NAMALWA (cell line): ENCODE data around the gene USE1.
A peak's percentile ranks its signal among the peaks of the same experiment; 100 is the strongest.

Experiments used
- DNase-seq: peaks from one replicate; pipeline ENCODE4 v3.0.0-alpha.2; 2015; ENCODE audit warnings: low spot score

The USE1 gene

GRCh38 chr19:17259118-17259780 is 44.1 kb downstream of the USE1 start:
- no peak for DNase-seq

GRCh38 chr19:17259934-17260333 is 44.8 kb downstream of the USE1 start:
- DNase-seq = no peak

- peak; percentile 96 for DNase-seq
Observed at GRCh38 chr19:17260842-17261325, 45.7 kb downstream of the USE1 start.

- DNase-seq = no peak
Observed at GRCh38 chr19:17262557-17262956, 47.4 kb downstream of the USE1 start.

GRCh38 chr19:17263712-17264640 is 48.8 kb downstream of the USE1 start:
- no peak for DNase-seq

GRCh38 chr19:17264641-17264979 is 49.5 kb downstream of the USE1 start, which contains the start of gene USHBP1:
USHBP1 (minus strand) TSS chr19:17264745; CDS start chr19:17264299, 446 bp downstream.
- DNase-seq = no peak

GRCh38 chr19:17266026-17266425 is 50.9 kb downstream of the USE1 start:
- no peak for DNase-seq

GRCh38 chr19:17266589-17266974 is 51.4 kb downstream of the USE1 start:
- DNase-seq = no peak

- DNase-seq = peak; percentile 100
Observed at GRCh38 chr19:17266975-17267788, 52.0 kb downstream of the USE1 start, which contains the start of gene BABAM1. BABAM1 (plus strand) TSS chr19:17267443; CDS start chr19:17268807, 1,364 bp downstream.

- DNase-seq = no peak
Observed at GRCh38 chr19:17268754-17269153, 53.6 kb downstream of the USE1 start.
